Neuronal stem cell (in vitro differentiated cells): Measurements from ENCODE around the gene PCDHGB5.
"Not testable (repeated sequence)": the region's sequence is repeated elsewhere in the genome, so short reads cannot be mapped to it uniquely, and the experiment has no call there.

ENCODE experiments used
- DNase-seq: peaks from one replicate; pipeline ENCODE4 v3.0.0-alpha.2; 2013; ENCODE audit warnings: low spot score
- H2AFZ ChIP-seq: one replicate; pipeline ENCODE4 v1.6.1; 2013; ENCODE audit warnings: mild to moderate bottlenecking, low read length, inconsistent platforms
- H2AK5ac ChIP-seq: 2 replicates; pipeline ENCODE4 v1.6.1; 2013; ENCODE audit warnings: low read depth, mild to moderate bottlenecking, inconsistent platforms, low read length, moderate library complexity, mixed read lengths
- H2BK120ac ChIP-seq: 2 replicates; pipeline ENCODE4 v1.6.1; 2013; ENCODE audit warnings: low read depth, mild to moderate bottlenecking, inconsistent platforms, low read length, moderate library complexity, mixed read lengths
- H2BK12ac ChIP-seq: one replicate; pipeline ENCODE4 v1.6.1; 2013; ENCODE audit warnings: low read length, inconsistent platforms
- H2BK15ac ChIP-seq: 2 replicates; pipeline ENCODE4 v1.6.1; 2013; ENCODE audit warnings: mild to moderate bottlenecking, low read length, inconsistent platforms, mixed read lengths
- H2BK5ac ChIP-seq: one replicate; pipeline ENCODE4 v1.6.1; 2013; ENCODE audit warnings: inconsistent platforms, mild to moderate bottlenecking, low read length, moderate library complexity
- H3K14ac ChIP-seq: one replicate; pipeline ENCODE4 v1.6.1; 2013; ENCODE audit warnings: low read length, inconsistent platforms
- H3K18ac ChIP-seq: 2 replicates; pipeline ENCODE4 v1.6.1; 2013; ENCODE audit warnings: low read length, inconsistent platforms
- H3K23ac ChIP-seq: 2 replicates; pipeline ENCODE4 v1.6.1; 2013; ENCODE audit warnings: low read depth, mild to moderate bottlenecking, mixed read lengths, low read length, inconsistent platforms; ENCODE audit not compliant: poor library complexity
- H3K27ac ChIP-seq: replicated peaks from 3 replicates; pipeline ENCODE4 v1.5.1; 2013; ENCODE audit warnings: low read length, inconsistent platforms
- H3K27me3 ChIP-seq, 3 experiments: 2 replicates each; pipeline ENCODE4 v1.6.1; 2013; ENCODE audit warnings: low read length in 3 of 3, mild to moderate bottlenecking in 2 of 3, inconsistent platforms in 1 of 3, low read depth in 1 of 3, mixed read lengths in 1 of 3, moderate library complexity in 1 of 3; ENCODE audit not compliant: control insufficient read depth in 3 of 3, insufficient read depth in 3 of 3
- H3K36me3 ChIP-seq, 2 donors: replicated peaks in 1 of 2; 2 replicates each; pipeline ENCODE4 v1.6.1; 2013; ENCODE audit warnings: low read length in 2 of 2; ENCODE audit not compliant: control insufficient read depth in 2 of 2, insufficient read depth in 2 of 2
- H3K4ac ChIP-seq: 2 replicates; pipeline ENCODE4 v1.6.1; 2013; ENCODE audit warnings: inconsistent platforms, mild to moderate bottlenecking, low read length, moderate library complexity
- H3K4me1 ChIP-seq, 2 donors: 1 replicate in 1 of 2; 2 replicates in 1 of 2; pipeline ENCODE4 v1.6.1; 2013; ENCODE audit warnings: low read length in 2 of 2, low read depth in 1 of 2; ENCODE audit not compliant: control insufficient read depth in 2 of 2, insufficient read depth in 1 of 2
- H3K4me2 ChIP-seq: one replicate; pipeline ENCODE4 v1.6.1; 2013; ENCODE audit warnings: mild to moderate bottlenecking, low read length, inconsistent platforms; ENCODE audit not compliant: insufficient read depth, poor library complexity, severe bottlenecking
- H3K4me3 ChIP-seq, 2 donors: 2 replicates each; pipeline ENCODE4 v1.5.1; 2013; ENCODE audit warnings: low read length in 2 of 2, mild to moderate bottlenecking in 2 of 2, inconsistent platforms in 1 of 2, moderate library complexity in 1 of 2
- H3K79me1 ChIP-seq: one replicate; pipeline ENCODE4 v1.6.1; 2013; ENCODE audit warnings: low read depth, mild to moderate bottlenecking, inconsistent platforms, low read length, moderate library complexity
- H3K9ac ChIP-seq: one replicate; pipeline ENCODE4 v1.6.1; 2013; ENCODE audit warnings: mild to moderate bottlenecking, low read depth, low read length, inconsistent platforms; ENCODE audit not compliant: poor library complexity
- H3K9me3 ChIP-seq, 2 donors: replicated peaks in 1 of 2; 2 replicates each; pipeline versions ENCODE3 to v1.6.1; 2013; ENCODE audit warnings: low read length in 2 of 2, mild to moderate bottlenecking in 2 of 2, inconsistent platforms in 1 of 2, low read depth in 1 of 2, mixed read lengths in 1 of 2, moderate library complexity in 1 of 2; ENCODE audit not compliant: control insufficient read depth in 2 of 2, insufficient read depth in 1 of 2
- H4K8ac ChIP-seq: one replicate; pipeline ENCODE4 v1.6.1; 2013; ENCODE audit warnings: low read depth, mild to moderate bottlenecking, inconsistent platforms, low read length, moderate library complexity
- H4K91ac ChIP-seq: one replicate; pipeline ENCODE4 v1.6.1; 2013; ENCODE audit warnings: low read length, low read depth, mild to moderate bottlenecking, inconsistent platforms; ENCODE audit not compliant: poor library complexity
- WGBS, 2 donors: extraction: QIAGEN DNeasy Blood & Tissue Kit; methylation state at CpG; one replicate each; pipeline ENCODE4 v1.1.7; 2013; ENCODE audit warnings: missing lambda C conversion rate in 2 of 2, mixed read lengths in 1 of 2; ENCODE audit not compliant: insufficient read length in 2 of 2, insufficient replicate concordance in 1 of 2; ENCODE audit errors: extremely low coverage in 2 of 2; 5-methylcytosine and 5-hydroxymethylcytosine counted together

PCDHGB5 gene

GRCh38 chr5:141383345-141383744 lies 14.4 kb upstream of the PCDHGB5 start:
- WGBS, 2 donors = no CpG with 5 or more reads among the region's 21 CpGs

GRCh38 chr5:141384471-141385267 lies 13.1 kb upstream of the PCDHGB5 start:
- H2BK15ac ChIP-seq = no peak overlapping the region

More at GRCh38 chr5:141383345-141383744, 14.4 kb upstream of the PCDHGB5 start:
- Histone ChIP-seq H2BK15ac (no peak overlapping the region), H3K14ac (no peak overlapping the region), H3K4me2 (no peak overlapping the region), H2BK5ac (peak overlapping the region; percentile 24), H3K4me3 (no peak overlapping the region), H3K27ac (no peak overlapping the region), H2AK5ac (no peak overlapping the region), H3K9me3 (peaks cover 20 to 30% of the 10 kb centered on the region in 2 donors), H2AFZ (no peak overlapping the region), H3K18ac (no peak overlapping the region), H3K27me3 (no peaks in the 10 kb centered on the region), H3K79me1 (peaks cover under 1% of the 10 kb centered on the region), H4K91ac (no peak overlapping the region), H3K9ac (peak overlapping the region; percentile 22), H3K36me3 (no peaks in the 10 kb centered on the region), H4K8ac (no peak overlapping the region), H3K4ac (no peak overlapping the region), H3K23ac (no peak overlapping the region), H2BK12ac (no peak overlapping the region), H3K4me1 (no peaks in the 10 kb centered on the region), H2BK120ac (no peak overlapping the region)
- no peak for DNase-seq

GRCh38 chr5:141387557-141388311 lies 10.0 kb upstream of the PCDHGB5 start, which contains the start of gene PCDHGB4:
Gene PCDHGB4, plus strand, starts transcription at chr5:141387698. Its CDS starts 187 bp downstream, at chr5:141387885.
- peaks cover 7 to 11% of the 10 kb centered on the region in 2 donors for H3K36me3 ChIP-seq
- peak; percentile 6 for DNase-seq

More at GRCh38 chr5:141384471-141385267, 13.1 kb upstream of the PCDHGB5 start:
- H2BK120ac ChIP-seq = no peak overlapping the region
- H2BK12ac ChIP-seq = no peak overlapping the region
- H3K4ac ChIP-seq = no peak overlapping the region
- H3K27ac ChIP-seq = no peak overlapping the region
- H3K14ac ChIP-seq = no peak overlapping the region
- peak overlapping the region; percentile 74 for H4K8ac ChIP-seq
- no peak overlapping the region for H4K91ac ChIP-seq
- H2AK5ac ChIP-seq = peak overlapping the region; percentile 34
- H3K27me3 ChIP-seq = no peaks in the 10 kb centered on the region
- no peaks in the 10 kb centered on the region for H3K36me3 ChIP-seq
- no peak overlapping the region for H3K18ac ChIP-seq
- no peak overlapping the region for H3K23ac ChIP-seq
- H3K9ac ChIP-seq = no peak overlapping the region
- peaks cover 3% of the 10 kb centered on the region for H3K79me1 ChIP-seq
- H2AFZ ChIP-seq = no peak overlapping the region
- no peaks in the 10 kb centered on the region for H3K4me1 ChIP-seq
- H2BK5ac ChIP-seq = no peak overlapping the region
- peak overlapping the region in 1 of 2 donors; percentile 57 for H3K4me3 ChIP-seq
- DNase-seq = no peak
- H3K9me3 ChIP-seq = peaks cover 32 to 43% of the 10 kb centered on the region in 2 donors
- no peak overlapping the region for H3K4me2 ChIP-seq
- WGBS, 2 donors = no CpG with 5 or more reads among the region's 43 CpGs

GRCh38 chr5:141388661-141389060 lies 9.1 kb upstream of the PCDHGB5 start:
- H2BK15ac ChIP-seq = no peak overlapping the region
- no peak overlapping the region for H3K14ac ChIP-seq
- no peak overlapping the region for H2BK120ac ChIP-seq
- no peak overlapping the region for H2BK12ac ChIP-seq
- H2BK5ac ChIP-seq = no peak overlapping the region
- H3K79me1 ChIP-seq = peaks cover 4% of the 10 kb centered on the region
- no peak overlapping the region for H4K91ac ChIP-seq
- no peak overlapping the region for H3K4me2 ChIP-seq
- no CpG with 5 or more reads among the region's 10 CpGs for WGBS, 2 donors
- no peak for DNase-seq
- no peak overlapping the region for H3K27ac ChIP-seq
- no peak overlapping the region for H2AK5ac ChIP-seq
- no peak overlapping the region for H4K8ac ChIP-seq
- H3K36me3 ChIP-seq = peaks cover 11 to 20% of the 10 kb centered on the region in 2 donors
- no peak overlapping the region for H3K4me3 ChIP-seq
- H3K4ac ChIP-seq = no peak overlapping the region
- no peak overlapping the region for H3K9ac ChIP-seq
- no peak overlapping the region for H3K23ac ChIP-seq
- no peak overlapping the region for H2AFZ ChIP-seq
- peaks cover 39 to 64% of the 10 kb centered on the region in 2 donors for H3K9me3 ChIP-seq
- H3K4me1 ChIP-seq = no peaks in the 10 kb centered on the region
- H3K27me3 ChIP-seq = no peaks in the 10 kb centered on the region
- H3K18ac ChIP-seq = no peak overlapping the region

More at GRCh38 chr5:141387557-141388311, 10.0 kb upstream of the PCDHGB5 start, which contains the start of gene PCDHGB4:
- H3K18ac ChIP-seq, H3K4me1 ChIP-seq, H4K91ac ChIP-seq, H3K23ac ChIP-seq, H2BK12ac ChIP-seq, H3K79me1 ChIP-seq, H2BK120ac ChIP-seq, H2AK5ac ChIP-seq, H2BK15ac ChIP-seq, H3K4ac ChIP-seq, H3K9ac ChIP-seq, H3K14ac ChIP-seq, H3K27ac ChIP-seq, H2BK5ac ChIP-seq, H3K27me3 ChIP-seq, H4K8ac ChIP-seq: not testable (repeated sequence)
- H3K4me3 ChIP-seq = peak within 1 kb of the TSS in 1 of 2 donors; percentile 42
- no CpG with 5 or more reads among the region's 40 CpGs for WGBS, 2 donors
- H2AFZ ChIP-seq = peak within 1 kb of the TSS; percentile 82
- peak within 1 kb of the TSS; percentile 32 for H3K4me2 ChIP-seq
- H3K9me3 ChIP-seq = peaks cover 40 to 64% of the 10 kb centered on the region in 2 donors
